ENCODE measurements around the gene COL6A3. TPM values are rescaled to one million over a fixed set of nuclear protein-coding genes. Genes with fewer than 3 reads are reported as not detected.

Gene COL6A3
- total and polyA plus RNA-seq, 2 donors (not counting 1 experiment from before 2014, with no cell fraction given): 0.01 to 0.10 TPM

DNA sequence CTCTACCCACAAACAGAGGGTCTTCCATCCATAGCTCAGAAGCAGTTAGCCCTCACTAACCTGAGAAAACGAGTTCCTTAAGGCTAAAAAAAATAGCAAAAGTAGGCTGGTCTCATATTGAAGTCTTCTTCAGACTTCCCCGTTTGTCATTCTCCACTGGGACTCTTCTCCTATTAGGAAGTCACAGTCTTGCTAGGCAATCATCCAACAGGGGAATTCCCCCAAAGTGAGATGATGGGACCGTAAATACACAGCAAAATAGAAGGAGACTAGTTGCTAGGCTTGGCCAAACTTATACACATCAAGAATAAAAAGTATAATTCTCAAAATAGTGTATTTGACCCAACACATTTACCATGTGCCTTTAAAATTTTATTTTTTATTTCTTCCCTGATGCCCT, 34.3 kb downstream of the COL6A3 start:
- Histone ChIP-seq H3K9ac (ENCODE audit: low read length) (no peak overlapping the region), H3K9me3 (ENCODE audit: control extremely low read depth in 1 of 3, control insufficient read depth in 2 of 3, insufficient read depth in 1 of 3, low read length in 2 of 3) (no peaks in the 10 kb centered on the region), H2AFZ (ENCODE audit: insufficient read depth, low read depth, low read length, poor library complexity, severe bottlenecking) (no peak overlapping the region), H3K27me3 (replicated peaks in 1 of 4; ENCODE audit: control extremely low read depth in 1 of 4, control insufficient read depth in 3 of 4, insufficient read depth in 4 of 4, low read length in 3 of 4) (peaks cover 0 to 2% (median 0%) of the 10 kb centered on the region in 4 experiments), H3K4me3 (ENCODE audit: control extremely low read depth in 1 of 5, extremely low read depth in 1 of 5, insufficient read depth in 1 of 5, low read depth in 2 of 5, low read length in 4 of 5) (no peak overlapping the region), H4K20me1 (ENCODE audit: control insufficient read depth, insufficient read depth, low read length, poor library complexity, severe bottlenecking) (no peaks in the 10 kb centered on the region), H3K27ac (ENCODE audit: low read length in 2 of 2) (no peak overlapping the region), H3K79me2 (ENCODE audit: control insufficient read depth, insufficient read depth, low read length) (no peaks in the 10 kb centered on the region), H3K4me1 (ENCODE audit: control insufficient read depth in 2 of 2, insufficient read depth in 2 of 2, low read length in 2 of 2) (no peaks in the 10 kb centered on the region), H3K36me3 (replicated peaks in 1 of 2; ENCODE audit: control extremely low read depth in 1 of 2, control insufficient read depth in 1 of 2, extremely low read depth in 1 of 2, insufficient read depth in 2 of 2, low read length in 1 of 2) (no peaks in the 10 kb centered on the region), H3K4me2 (replicated peaks; ENCODE audit: low read depth, low read length, poor library complexity, severe bottlenecking) (no peak overlapping the region)
- H3K27me3 Mint-ChIP-seq: peaks cover 26% of the 10 kb centered on the region
- ChIA-PET CTCF (no interaction called here), POLR2A (no interaction called here)
- H3K4me1 Mint-ChIP-seq: no peaks in the 10 kb centered on the region
- TF ChIP-seq, protein P1, sequence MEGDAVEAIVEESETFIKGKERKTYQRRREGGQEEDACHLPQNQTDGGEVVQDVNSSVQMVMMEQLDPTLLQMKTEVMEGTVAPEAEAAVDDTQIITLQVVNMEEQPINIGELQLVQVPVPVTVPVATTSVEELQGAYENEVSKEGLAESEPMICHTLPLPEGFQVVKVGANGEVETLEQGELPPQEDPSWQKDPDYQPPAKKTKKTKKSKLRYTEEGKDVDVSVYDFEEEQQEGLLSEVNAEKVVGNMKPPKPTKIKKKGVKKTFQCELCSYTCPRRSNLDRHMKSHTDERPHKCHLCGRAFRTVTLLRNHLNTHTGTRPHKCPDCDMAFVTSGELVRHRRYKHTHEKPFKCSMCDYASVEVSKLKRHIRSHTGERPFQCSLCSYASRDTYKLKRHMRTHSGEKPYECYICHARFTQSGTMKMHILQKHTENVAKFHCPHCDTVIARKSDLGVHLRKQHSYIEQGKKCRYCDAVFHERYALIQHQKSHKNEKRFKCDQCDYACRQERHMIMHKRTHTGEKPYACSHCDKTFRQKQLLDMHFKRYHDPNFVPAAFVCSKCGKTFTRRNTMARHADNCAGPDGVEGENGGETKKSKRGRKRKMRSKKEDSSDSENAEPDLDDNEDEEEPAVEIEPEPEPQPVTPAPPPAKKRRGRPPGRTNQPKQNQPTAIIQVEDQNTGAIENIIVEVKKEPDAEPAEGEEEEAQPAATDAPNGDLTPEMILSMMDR (IDR thresholded peaks at IDR 0.05): no peak
- TF ChIP-seq EZH2 (IDR thresholded peaks at IDR 0.05; ENCODE audit: borderline replicate concordance, insufficient read depth, low read depth, low read length, poor library complexity, severe bottlenecking): no peak
- WGBS (ENCODE audit: insufficient coverage): no CpG with 5 or more reads among the region's 3 CpGs
- H3K27ac Mint-ChIP-seq: no peak overlapping the region
- H3K4me3 Mint-ChIP-seq: no peak overlapping the region
- intact Hi-C loops (cut with micrococcal nuclease): no loop called here
- ATAC-seq (ENCODE audit: low read depth) (no peak), DNase-seq (no peak)
- peaks cover 3% of the 10 kb centered on the region for H3K9me3 Mint-ChIP-seq (ENCODE audit: insufficient read depth)

DNA sequence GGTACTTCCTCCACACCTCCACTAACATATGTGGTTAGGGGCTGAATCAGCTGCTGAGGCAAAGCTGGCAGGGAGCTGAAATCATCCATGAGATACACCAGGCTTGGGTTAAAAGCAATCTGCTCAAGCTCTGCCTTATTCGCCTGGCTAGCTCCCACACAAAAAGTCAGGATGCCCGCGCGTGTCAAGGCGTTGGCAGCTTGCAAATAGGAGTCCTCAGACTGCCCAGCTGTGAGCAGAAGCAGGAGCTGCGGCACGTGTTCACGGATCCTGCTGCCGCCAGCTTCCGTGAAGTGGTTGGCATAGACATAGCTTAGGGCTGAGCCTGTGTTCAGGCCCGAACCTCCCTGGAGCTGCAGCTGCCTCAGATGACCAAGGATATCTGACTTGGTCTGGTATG, 35.3 kb downstream of the COL6A3 start:
- H3K9ac ChIP-seq (ENCODE audit: low read length): no peak overlapping the region
- no peaks in the 10 kb centered on the region for H3K36me3 ChIP-seq (replicated peaks in 1 of 2; ENCODE audit: control extremely low read depth in 1 of 2, control insufficient read depth in 1 of 2, extremely low read depth in 1 of 2, insufficient read depth in 2 of 2, low read length in 1 of 2)
- no peak for TF ChIP-seq EZH2 (IDR thresholded peaks at IDR 0.05; ENCODE audit: borderline replicate concordance, insufficient read depth, low read depth, low read length, poor library complexity, severe bottlenecking)
- TF ChIP-seq, protein P1 (IDR thresholded peaks at IDR 0.05): no peak
- no peaks in the 10 kb centered on the region for H3K79me2 ChIP-seq (ENCODE audit: control insufficient read depth, insufficient read depth, low read length)
- intact Hi-C loops (cut with micrococcal nuclease): no loop called here
- no peak for ATAC-seq (ENCODE audit: low read depth)
- WGBS (ENCODE audit: insufficient coverage): 95% methylated on average over 10 of the region's 11 CpGs
- H3K27ac ChIP-seq (ENCODE audit: low read length in 2 of 2): no peak overlapping the region
- peaks cover 20% of the 10 kb centered on the region for H3K27me3 Mint-ChIP-seq
- H4K20me1 ChIP-seq (ENCODE audit: control insufficient read depth, insufficient read depth, low read length, poor library complexity, severe bottlenecking): no peaks in the 10 kb centered on the region
- H3K4me3 ChIP-seq (ENCODE audit: control extremely low read depth in 1 of 5, extremely low read depth in 1 of 5, insufficient read depth in 1 of 5, low read depth in 2 of 5, low read length in 4 of 5): no peak overlapping the region
- no peak overlapping the region for H3K4me2 ChIP-seq (replicated peaks; ENCODE audit: low read depth, low read length, poor library complexity, severe bottlenecking)
- no peak overlapping the region for H2AFZ ChIP-seq (ENCODE audit: insufficient read depth, low read depth, low read length, poor library complexity, severe bottlenecking)
- no peak overlapping the region for H3K4me3 Mint-ChIP-seq
- no peak overlapping the region for H3K27ac Mint-ChIP-seq
- H3K27me3 ChIP-seq (replicated peaks in 1 of 4; ENCODE audit: control extremely low read depth in 1 of 4, control insufficient read depth in 3 of 4, insufficient read depth in 4 of 4, low read length in 3 of 4): peaks cover 0 to 2% (median 0%) of the 10 kb centered on the region in 4 experiments
- no peaks in the 10 kb centered on the region for H3K4me1 ChIP-seq (ENCODE audit: control insufficient read depth in 2 of 2, insufficient read depth in 2 of 2, low read length in 2 of 2)
- ChIA-PET POLR2A (no interaction called here), CTCF (no interaction called here)
- H3K9me3 Mint-ChIP-seq (ENCODE audit: insufficient read depth): peaks cover 3% of the 10 kb centered on the region
- no peak for DNase-seq
- no peaks in the 10 kb centered on the region for H3K9me3 ChIP-seq (ENCODE audit: control extremely low read depth in 1 of 3, control insufficient read depth in 2 of 3, insufficient read depth in 1 of 3, low read length in 2 of 3)
- H3K4me1 Mint-ChIP-seq: no peaks in the 10 kb centered on the region
